ENCODE measurements around the gene OR2S2.
"Not testable (repeated sequence)": the region's sequence is repeated elsewhere in the genome, so short reads cannot be mapped to it uniquely, and the experiment has no call there.

Gene OR2S2

GRCh38 chr9:35958104-35958837 is at the start of gene OR2S2:
TSS of gene OR2S2 (minus strand) at chr9:35958154. CDS start at chr9:35958098, 56 bp downstream.
- DNase-seq (ENCODE audit: low read depth, low spot score): no peak

GRCh38 chr9:36007316-36007708 is 49.4 kb upstream of the OR2S2 start:
- DNase-seq (ENCODE audit: low read depth, low spot score): no peak

GRCh38 chr9:36006549-36007315 is 48.8 kb upstream of the OR2S2 start:
- no peak for DNase-seq (ENCODE audit: low read depth, low spot score)

- no peak for DNase-seq (ENCODE audit: low read depth, low spot score)
Measured at GRCh38 chr9:36005891-36006290, 47.9 kb upstream of the OR2S2 start.

GRCh38 chr9:35998333-35998732 is 40.4 kb upstream of the OR2S2 start:
- no peak for DNase-seq (ENCODE audit: low read depth, low spot score)

- DNase-seq (ENCODE audit: low read depth, low spot score): not testable (repeated sequence)
Measured at GRCh38 chr9:35997016-35997415, 39.1 kb upstream of the OR2S2 start.

GRCh38 chr9:35996358-35996970 is 38.5 kb upstream of the OR2S2 start:
- no peak for DNase-seq (ENCODE audit: low read depth, low spot score)

- no peak for DNase-seq (ENCODE audit: low read depth, low spot score)
Measured at GRCh38 chr9:35994959-35995358, 37.0 kb upstream of the OR2S2 start.

GRCh38 chr9:35993976-35994720 is 36.2 kb upstream of the OR2S2 start:
- DNase-seq (ENCODE audit: low read depth, low spot score): no peak

GRCh38 chr9:35993136-35993535 is 35.2 kb upstream of the OR2S2 start:
- not testable (repeated sequence) for DNase-seq (ENCODE audit: low read depth, low spot score)

GRCh38 chr9:35990155-35990554 is 32.2 kb upstream of the OR2S2 start:
- DNase-seq (ENCODE audit: low read depth, low spot score): no peak

- no peak for DNase-seq (ENCODE audit: low read depth, low spot score)
Measured at GRCh38 chr9:35984021-35984420, 26.1 kb upstream of the OR2S2 start.

GRCh38 chr9:35981699-35982098 is 23.7 kb upstream of the OR2S2 start:
- DNase-seq (ENCODE audit: low read depth, low spot score): no peak

GRCh38 chr9:35980289-35981011 is 22.5 kb upstream of the OR2S2 start:
- DNase-seq (ENCODE audit: low read depth, low spot score): no peak

- no peak for DNase-seq (ENCODE audit: low read depth, low spot score)
Measured at GRCh38 chr9:35978792-35979191, 20.8 kb upstream of the OR2S2 start.

GRCh38 chr9:35976726-35977125 is 18.8 kb upstream of the OR2S2 start:
- DNase-seq (ENCODE audit: low read depth, low spot score): no peak

- no peak for DNase-seq (ENCODE audit: low read depth, low spot score)
Measured at GRCh38 chr9:35974800-35975199, 16.8 kb upstream of the OR2S2 start.

GRCh38 chr9:35972093-35972492 is 14.1 kb upstream of the OR2S2 start:
- no peak for DNase-seq (ENCODE audit: low read depth, low spot score)

GRCh38 chr9:35967042-35967441 is 9.1 kb upstream of the OR2S2 start:
- DNase-seq (ENCODE audit: low read depth, low spot score): no peak

GRCh38 chr9:35966433-35966832 is 8.5 kb upstream of the OR2S2 start:
- no peak for DNase-seq (ENCODE audit: low read depth, low spot score)

GRCh38 chr9:35965011-35965410 is 7.1 kb upstream of the OR2S2 start:
- DNase-seq (ENCODE audit: low read depth, low spot score): no peak

All from iPS DF 19.7 (cell line).